B cell (primary cell): ENCODE results near the gene TBC1D2B. TPM values are rescaled to one million over a fixed set of nuclear protein-coding genes. Genes with fewer than 3 reads are reported as not detected.

Experiments
- ATAC-seq: fragments of 200-7000 bp; cut with Tn5 transposase; one replicate; pipeline ENCODE4 v1.10.0; 2021; ENCODE audit warnings: low read depth, mild to moderate bottlenecking, moderate number of reproducible peaks, moderate library complexity
- CTCF ChIA-PET: fragments of 350-600 bp; sonication (Branson Sonifier 250); formaldehyde crosslinking; loops from one replicate; lab custom pipeline; 2021; ENCODE audit warnings: antibody characterized with exemption, inconsistent platforms; lab: Charles Lee
- POLR2A ChIA-PET: fragments of 350-600 bp; sonication (Branson Sonifier 250); formaldehyde crosslinking; loops from one replicate; lab custom pipeline; 2021; ENCODE audit warnings: antibody characterized with exemption; lab: Charles Lee
- DNase-seq: peaks from one replicate; pipeline ENCODE4 v3.0.0; 2013
- H2AFZ ChIP-seq: 2 replicates; pipeline ENCODE4 v1.6.1; 2012; ENCODE audit warnings: mild to moderate bottlenecking, low read depth, low read length; ENCODE audit not compliant: insufficient read depth, poor library complexity, severe bottlenecking
- H3K27ac ChIP-seq, 2 donors: 1 replicate in 1 of 2; 2 replicates in 1 of 2; pipeline ENCODE4 v1.5.1; 2012 to 2013; ENCODE audit warnings: low read length in 2 of 2, mild to moderate bottlenecking in 2 of 2, moderate library complexity in 1 of 2
- H3K27me3 ChIP-seq, 4 experiments: fragments of 200-600 bp in 1 of 4; sonication (generic) in 1 of 4; replicated peaks in 1 of 4; 1 replicate in 2 of 4; 2 replicates in 2 of 4; pipeline versions ENCODE4 v1.6.1 to v1.7.0; 2013 to 2016; ENCODE audit warnings: low read length in 3 of 4, mild to moderate bottlenecking in 2 of 4, mixed read lengths in 1 of 4, moderate library complexity in 1 of 4; ENCODE audit not compliant: insufficient read depth in 4 of 4, control insufficient read depth in 3 of 4; ENCODE audit errors: control extremely low read depth in 1 of 4
- H3K36me3 ChIP-seq, 2 experiments: replicated peaks in 1 of 2; 1 replicate in 1 of 2; 2 replicates in 1 of 2; pipeline versions ENCODE4 v1.6.1 to v1.7.1; 2013; ENCODE audit warnings: low read length in 1 of 2; ENCODE audit not compliant: insufficient read depth in 2 of 2, control insufficient read depth in 1 of 2; ENCODE audit errors: control extremely low read depth in 1 of 2, extremely low read depth in 1 of 2
- H3K4me1 ChIP-seq, 2 donors: fragments of 200-600 bp in 1 of 2; sonication (generic) in 1 of 2; 1 replicate in 1 of 2; 2 replicates in 1 of 2; pipeline versions ENCODE4 v1.5.1 to v1.6.1; 2013 to 2017; ENCODE audit warnings: low read length in 2 of 2; ENCODE audit not compliant: control insufficient read depth in 2 of 2, insufficient read depth in 2 of 2
- H3K4me2 ChIP-seq: replicated peaks from 2 replicates; pipeline ENCODE3; 2012; ENCODE audit warnings: mild to moderate bottlenecking, low read depth, low read length; ENCODE audit not compliant: poor library complexity, severe bottlenecking
- H3K4me3 ChIP-seq, 5 experiments: fragments of 200-600 bp in 1 of 5; sonication (generic) in 1 of 5; 1 replicate in 3 of 5; 2 replicates in 2 of 5; pipeline versions ENCODE4 v1.5.1 to v1.7.0; 2011 to 2016; ENCODE audit warnings: low read length in 4 of 5, mild to moderate bottlenecking in 4 of 5, low read depth in 2 of 5, control low read depth in 1 of 5, moderate library complexity in 1 of 5; ENCODE audit not compliant: insufficient read depth in 1 of 5; ENCODE audit errors: control extremely low read depth in 1 of 5, extremely low read depth in 1 of 5
- H3K79me2 ChIP-seq: fragments of 200-600 bp; sonication (generic); one replicate; pipeline ENCODE4 v1.6.0; 2016; ENCODE audit warnings: low read length; ENCODE audit not compliant: control insufficient read depth, insufficient read depth
- H3K9ac ChIP-seq: fragments of 200-600 bp; sonication (generic); 2 replicates; pipeline ENCODE4 v1.6.1; 2017; ENCODE audit warnings: mild to moderate bottlenecking, low read length, moderate library complexity
- H3K9me3 ChIP-seq, 3 donors: one replicate each; pipeline versions ENCODE4 v1.6.1 to v1.7.1; 2013; ENCODE audit warnings: low read length in 2 of 3; ENCODE audit not compliant: control insufficient read depth in 2 of 3, insufficient read depth in 1 of 3; ENCODE audit errors: control extremely low read depth in 1 of 3
- H4K20me1 ChIP-seq: 2 replicates; pipeline ENCODE4 v1.6.0; 2012; ENCODE audit warnings: mild to moderate bottlenecking, low read length; ENCODE audit not compliant: insufficient read depth, control insufficient read depth, poor library complexity, severe bottlenecking
- H3K27ac Mint-ChIP-seq: one replicate; pipeline ENCODE4 v1.8.0; 2021; ENCODE audit warnings: mixed read lengths
- H3K27me3 Mint-ChIP-seq: one replicate; pipeline ENCODE4 v1.8.0; 2021; ENCODE audit warnings: mixed read lengths
- H3K4me1 Mint-ChIP-seq: one replicate; pipeline ENCODE4 v1.8.0; 2021; ENCODE audit warnings: mixed read lengths
- H3K4me3 Mint-ChIP-seq: one replicate; pipeline ENCODE4 v1.8.0; 2021; ENCODE audit warnings: mixed read lengths
- H3K9me3 Mint-ChIP-seq: one replicate; pipeline ENCODE4 v1.8.0; 2022; ENCODE audit warnings: mixed read lengths; ENCODE audit not compliant: insufficient read depth
- CTCF ChIP-seq: fragments of 200-600 bp; IDR thresholded peaks from one replicate; pipeline ENCODE4 v1.8.0; 2022; ENCODE audit warnings: antibody characterized with exemption, mild to moderate bottlenecking
- EZH2 ChIP-seq: IDR thresholded peaks from 2 replicates; pipeline ENCODE4 v1.6.1; 2012; ENCODE audit warnings: borderline replicate concordance, low read depth, mild to moderate bottlenecking, moderate library complexity, low read length; ENCODE audit not compliant: insufficient read depth, poor library complexity, severe bottlenecking
- WGBS: methylation state at CpG from one replicate; pipeline ENCODE4 v1.1.5; 2013; ENCODE audit warnings: missing lambda C conversion rate; ENCODE audit not compliant: insufficient coverage; 5-methylcytosine and 5-hydroxymethylcytosine counted together
- intact Hi-C: fragments of 100-400 bp; cut with micrococcal nuclease; formaldehyde crosslinking; loops from one replicate; pipeline ENCODE4 v1.10.0; 2022
- polyA plus RNA-seq: library from polyadenylated mRNA; depleted of rRNA; stranded (reverse); fragments of >200 nt; gene quantifications from 2 replicates; pipeline ENCODE4 v1.2.3, GENCODE V29; 2012
- total RNA-seq, 2 donors: library from RNA; stranded (reverse); fragments of 120-200 nt in 1 of 2; gene quantifications; 1 replicate in 1 of 2; 2 replicates in 1 of 2; pipeline versions ENCODE4 v1.2.3 to v1.2.4, GENCODE V29; 2013 to 2022

TBC1D2B gene
- total and polyA plus RNA-seq, 2 donors (not counting 1 experiment from before 2014, with no cell fraction given) = 8.5 to 26.1 TPM

GRCh38 chr15:77985031-77985930 is 92.2 kb downstream of the TBC1D2B start:
- TF ChIP-seq EZH2 = no peak
- TF ChIP-seq CTCF = no peak
- no peak overlapping the region for H3K27ac ChIP-seq
- Mint-ChIP-seq H3K27ac (no peak overlapping the region), H3K27me3 (peaks cover 8% of the 10 kb centered on the region), H3K9me3 (no peaks in the 10 kb centered on the region), H3K4me3 (no peak overlapping the region), H3K4me1 (peaks cover 5% of the 10 kb centered on the region)
- no peaks in the 10 kb centered on the region for H3K36me3 ChIP-seq
- no peak overlapping the region for H3K4me2 ChIP-seq
- intact Hi-C loops = no loop called here
- 97% methylated on average over 16 of the region's 23 CpGs for WGBS
- no peak for DNase-seq
- peaks cover 6 to 7% of the 10 kb centered on the region in 2 donors for H3K4me1 ChIP-seq
- CTCF ChIA-PET = interaction anchor here (1.0 to 1.9 kb wide), 2 partner anchors 18 to 123 kb away, joined by 5 read pairs; no protein-coding TSS in a partner anchor
- no peaks in the 10 kb centered on the region for H4K20me1 ChIP-seq
- H3K4me3 ChIP-seq = no peak overlapping the region
- no peaks in the 10 kb centered on the region for H3K79me2 ChIP-seq
- ATAC-seq = no peak
- H3K9ac ChIP-seq = no peak overlapping the region
- no peaks in the 10 kb centered on the region for H3K27me3 ChIP-seq
- H3K9me3 ChIP-seq = no peaks in the 10 kb centered on the region
- H2AFZ ChIP-seq = no peak overlapping the region
- POLR2A ChIA-PET = no interaction called here

GRCh38 chr15:77984446-77984861 is 93.1 kb downstream of the TBC1D2B start:
- Histone ChIP-seq H2AFZ (no peak overlapping the region), H3K36me3 (no peaks in the 10 kb centered on the region), H3K27ac (no peak overlapping the region), H3K4me2 (no peak overlapping the region), H3K27me3 (no peaks in the 10 kb centered on the region), H3K79me2 (no peaks in the 10 kb centered on the region), H3K9ac (no peak overlapping the region), H3K4me1 (no peaks in the 10 kb centered on the region), H3K9me3 (no peaks in the 10 kb centered on the region), H3K4me3 (no peak overlapping the region), H4K20me1 (no peaks in the 10 kb centered on the region)
- peaks cover 8% of the 10 kb centered on the region for H3K27me3 Mint-ChIP-seq
- H3K9me3 Mint-ChIP-seq = no peaks in the 10 kb centered on the region
- POLR2A ChIA-PET = no interaction called here
- H3K4me1 Mint-ChIP-seq = peaks cover 3% of the 10 kb centered on the region
- WGBS = 80% methylated on average over 1 of the region's 7 CpGs
- TF ChIP-seq CTCF = no peak
- H3K4me3 Mint-ChIP-seq = no peak overlapping the region
- intact Hi-C loops = no loop called here
- no peak for DNase-seq
- CTCF ChIA-PET = interaction anchor here (1.0 to 1.9 kb wide), 3 partner anchors 17 to 124 kb away, joined by 5 to 6 read pairs (median 5); no protein-coding TSS in a partner anchor
- H3K27ac Mint-ChIP-seq = no peak overlapping the region
- no peak for ATAC-seq
